Naive thymus-derived CD8-positive, alpha-beta T cell (primary cell): ENCODE results near the gene PHKA2. TPM values are rescaled to one million over a fixed set of nuclear protein-coding genes. Genes with fewer than 3 reads are reported as not detected.
"Not testable (repeated sequence)": the region's sequence is repeated elsewhere in the genome, so short reads cannot be mapped to it uniquely, and the experiment has no call there.

Experiments
- ATAC-seq, 2 donors: fragments of 150-1000 bp; cut with Tn5 transposase in 1 of 2; sonication (Bioruptor Pico), chemical (Tn5 transposase) in 1 of 2; 1 replicate in 1 of 2; 2 replicates in 1 of 2; pipeline ENCODE4 v1.10.0; 2021; ENCODE audit warnings: mild to moderate bottlenecking in 2 of 2, moderate library complexity in 2 of 2
- POLR2A ChIA-PET: fragments of 350-600 bp; sonication (Branson Sonifier 250); formaldehyde crosslinking; loops from one replicate; lab custom pipeline; 2021; ENCODE audit warnings: antibody characterized with exemption; lab: Charles Lee
- DNase-seq, 10 donors: peaks; one replicate each; pipeline versions ENCODE4 v3.0.0 to v3.0.0-alpha.2; 2020 to 2022
- H3K27ac Mint-ChIP-seq, 10 donors: one replicate each; pipeline ENCODE4 v1.8.0; 2020 to 2022; ENCODE audit warnings: mild to moderate bottlenecking in 10 of 10, mixed read lengths in 10 of 10, moderate library complexity in 4 of 10, inconsistent platforms in 1 of 10
- H3K27me3 Mint-ChIP-seq, 5 donors: one replicate each; pipeline ENCODE4 v1.8.0; 2021 to 2022; ENCODE audit warnings: mixed read lengths in 5 of 5
- H3K36me3 Mint-ChIP-seq, 3 donors: one replicate each; pipeline ENCODE4 v1.8.0; 2020 to 2022; ENCODE audit warnings: mixed read lengths in 3 of 3, mild to moderate bottlenecking in 2 of 3, inconsistent platforms in 1 of 3
- H3K4me1 Mint-ChIP-seq, 4 donors: one replicate each; pipeline ENCODE4 v1.8.0; 2021 to 2022; ENCODE audit warnings: mixed read lengths in 4 of 4
- H3K4me3 Mint-ChIP-seq, 10 donors: one replicate each; pipeline ENCODE4 v1.8.0; 2020 to 2022; ENCODE audit warnings: mild to moderate bottlenecking in 10 of 10, mixed read lengths in 10 of 10, moderate library complexity in 6 of 10, inconsistent platforms in 1 of 10
- H3K9me3 Mint-ChIP-seq, 9 donors: one replicate each; pipeline ENCODE4 v1.8.0; 2020 to 2022; ENCODE audit warnings: mixed read lengths in 9 of 9, mild to moderate bottlenecking in 3 of 9, inconsistent platforms in 1 of 9, moderate library complexity in 1 of 9
- polyA plus RNA-seq, 3 donors: library from polyadenylated mRNA; unstranded; fragments of 300-500 nt; fragmentation: Illumina TruSeq; gene quantifications; one replicate each; pipeline ENCODE4 v1.2.3, GENCODE V29; 2021
- total RNA-seq, 8 experiments: library from RNA in 2 of 8; stranded (reverse) in 2 of 8; gene quantifications; one replicate each; pipeline ENCODE4 v1.2.3 and lab custom pipeline; 2021 to 2026

PHKA2 gene, protein sequence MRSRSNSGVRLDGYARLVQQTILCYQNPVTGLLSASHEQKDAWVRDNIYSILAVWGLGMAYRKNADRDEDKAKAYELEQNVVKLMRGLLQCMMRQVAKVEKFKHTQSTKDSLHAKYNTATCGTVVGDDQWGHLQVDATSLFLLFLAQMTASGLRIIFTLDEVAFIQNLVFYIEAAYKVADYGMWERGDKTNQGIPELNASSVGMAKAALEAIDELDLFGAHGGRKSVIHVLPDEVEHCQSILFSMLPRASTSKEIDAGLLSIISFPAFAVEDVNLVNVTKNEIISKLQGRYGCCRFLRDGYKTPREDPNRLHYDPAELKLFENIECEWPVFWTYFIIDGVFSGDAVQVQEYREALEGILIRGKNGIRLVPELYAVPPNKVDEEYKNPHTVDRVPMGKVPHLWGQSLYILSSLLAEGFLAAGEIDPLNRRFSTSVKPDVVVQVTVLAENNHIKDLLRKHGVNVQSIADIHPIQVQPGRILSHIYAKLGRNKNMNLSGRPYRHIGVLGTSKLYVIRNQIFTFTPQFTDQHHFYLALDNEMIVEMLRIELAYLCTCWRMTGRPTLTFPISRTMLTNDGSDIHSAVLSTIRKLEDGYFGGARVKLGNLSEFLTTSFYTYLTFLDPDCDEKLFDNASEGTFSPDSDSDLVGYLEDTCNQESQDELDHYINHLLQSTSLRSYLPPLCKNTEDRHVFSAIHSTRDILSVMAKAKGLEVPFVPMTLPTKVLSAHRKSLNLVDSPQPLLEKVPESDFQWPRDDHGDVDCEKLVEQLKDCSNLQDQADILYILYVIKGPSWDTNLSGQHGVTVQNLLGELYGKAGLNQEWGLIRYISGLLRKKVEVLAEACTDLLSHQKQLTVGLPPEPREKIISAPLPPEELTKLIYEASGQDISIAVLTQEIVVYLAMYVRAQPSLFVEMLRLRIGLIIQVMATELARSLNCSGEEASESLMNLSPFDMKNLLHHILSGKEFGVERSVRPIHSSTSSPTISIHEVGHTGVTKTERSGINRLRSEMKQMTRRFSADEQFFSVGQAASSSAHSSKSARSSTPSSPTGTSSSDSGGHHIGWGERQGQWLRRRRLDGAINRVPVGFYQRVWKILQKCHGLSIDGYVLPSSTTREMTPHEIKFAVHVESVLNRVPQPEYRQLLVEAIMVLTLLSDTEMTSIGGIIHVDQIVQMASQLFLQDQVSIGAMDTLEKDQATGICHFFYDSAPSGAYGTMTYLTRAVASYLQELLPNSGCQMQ
- 10 to 100 TPM; 45.7 to 53.0 TPM for total RNA-seq
- polyA plus RNA-seq = 1 to 10 TPM; 6.5 to 9.2 (median 7.9) TPM
- total RNA-seq (lab: John Stamatoyannopoulos, UW) = 41.5 to 76.8 (median 68.6) reads per million in 6 experiments

DNA sequence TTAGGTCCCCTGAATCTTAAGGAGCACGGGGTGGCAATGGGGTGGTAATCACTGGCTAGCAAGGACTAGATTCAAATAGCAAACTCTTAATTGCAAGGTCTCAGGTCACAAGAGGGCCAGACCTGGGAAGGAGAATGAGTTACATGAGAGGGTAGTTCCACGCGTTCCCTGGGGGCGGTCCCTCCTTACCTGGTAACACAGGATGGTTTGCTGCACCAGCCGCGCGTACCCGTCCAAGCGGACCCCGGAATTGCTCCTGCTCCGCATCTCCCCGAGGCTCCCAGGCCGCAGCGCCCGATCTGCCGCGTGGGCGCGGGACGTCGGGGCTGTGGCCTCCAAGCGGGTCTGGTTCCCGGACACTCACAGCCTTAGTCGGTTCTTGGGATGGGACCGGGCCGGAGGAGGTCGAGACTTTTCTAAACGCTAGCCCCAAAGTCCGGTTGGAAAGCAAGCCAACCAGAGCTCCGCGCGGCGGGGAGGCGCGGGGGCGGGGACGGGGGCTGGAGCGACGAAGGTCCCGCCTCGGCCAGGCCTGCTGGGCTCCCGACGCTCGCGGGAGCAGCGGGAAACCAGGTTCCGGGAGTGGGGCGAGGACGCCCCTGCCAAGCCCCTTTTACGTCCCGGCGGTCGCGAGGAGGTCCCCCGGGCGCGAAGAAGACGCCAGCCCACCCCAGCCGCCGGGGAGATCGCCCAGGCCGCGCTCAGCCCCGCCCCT lies at the start of gene PHKA2:
Gene PHKA2 (minus strand): TSS at position 449 of the 715 bp plus-strand sequence. CDS start 182 bp downstream, at position 267.
- peak; percentile 13 to 40 for ATAC-seq
- POLR2A ChIA-PET = interaction anchor here (0.5 to 2.0 kb wide), 3 partner anchors 42 to 307 kb away, joined by 3 to 10 read pairs (median 3); no protein-coding TSS in a partner anchor
- Mint-ChIP-seq H3K4me1 (peaks cover 4 to 32% (median 27%) of the 10 kb centered on the region in 4 donors), H3K36me3 (peaks cover 0 to 5% (median 0%) of the 10 kb centered on the region in 3 donors), H3K4me3 (peak within 1 kb of the TSS; percentile 82 to 91 (median 87)), H3K9me3 (peaks cover 0 to 5% (median 0%) of the 10 kb centered on the region in 9 donors), H3K27ac (peak within 1 kb of the TSS; percentile 75 to 97 (median 96)), H3K27me3 (no peaks in the 10 kb centered on the region)
- DNase-seq = peak in 6 of 10 donors; percentile 0 to 63 (median 14)

DNA sequence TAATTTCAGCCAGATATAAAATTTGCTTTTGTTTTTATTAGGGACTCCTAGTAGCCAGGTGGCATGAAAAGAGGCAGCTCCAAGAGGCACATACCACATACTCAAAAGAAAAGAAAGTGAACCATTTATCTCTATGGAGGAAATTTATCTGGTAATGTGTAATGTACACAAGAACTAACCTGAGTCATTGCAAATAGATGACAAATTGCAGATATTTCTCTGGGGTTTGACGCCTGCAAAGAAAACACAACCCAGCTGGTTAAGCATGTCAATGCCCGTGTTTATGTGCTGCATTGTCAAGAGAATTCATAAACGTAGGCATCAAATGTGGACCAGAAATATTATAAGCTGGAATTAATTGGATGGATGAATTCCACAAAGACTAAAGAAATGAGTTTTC lies 46.9 kb upstream of the PHKA2 start:
- H3K9me3 Mint-ChIP-seq = no peaks in the 10 kb centered on the region

DNA sequence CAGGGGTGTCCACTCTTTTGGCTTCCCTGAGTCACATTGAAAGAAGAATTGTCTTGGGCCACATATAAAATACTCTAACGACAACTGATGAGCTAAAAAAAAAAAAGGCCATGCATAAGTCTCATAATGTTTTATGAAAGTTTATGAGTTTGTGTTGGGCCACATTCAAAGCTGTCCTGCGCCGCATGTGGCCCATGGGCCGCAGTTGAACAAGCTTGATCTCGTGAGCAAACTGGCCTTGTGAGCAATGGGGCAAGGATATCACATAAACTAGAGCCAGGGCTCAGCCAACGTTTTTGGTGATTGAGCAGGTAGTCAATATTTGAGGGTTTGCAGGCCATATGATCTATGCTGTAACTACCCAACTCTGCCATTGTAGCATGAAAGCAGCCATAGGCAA lies 44.6 kb upstream of the PHKA2 start:
- DNase-seq = no peak
- no peaks in the 10 kb centered on the region for H3K4me1 Mint-ChIP-seq
- POLR2A ChIA-PET = no interaction called here
- H3K4me3 Mint-ChIP-seq = no peak overlapping the region
- peaks cover 0 to 2% (median 0%) of the 10 kb centered on the region in 5 donors for H3K27me3 Mint-ChIP-seq
- peaks cover 0 to 2% (median 0%) of the 10 kb centered on the region in 3 donors for H3K36me3 Mint-ChIP-seq
- H3K9me3 Mint-ChIP-seq = peaks cover 0 to 2% (median 0%) of the 10 kb centered on the region in 9 donors
- no peak overlapping the region for H3K27ac Mint-ChIP-seq
- ATAC-seq = no peak

More for the DNA sequence above, 46.9 kb upstream of the PHKA2 start:
- DNase-seq (no peak), ATAC-seq (no peak)
- peaks cover 0 to 2% (median 0%) of the 10 kb centered on the region in 5 donors for H3K27me3 Mint-ChIP-seq
- no peaks in the 10 kb centered on the region for H3K4me1 Mint-ChIP-seq
- POLR2A ChIA-PET = no interaction called here
- H3K36me3 Mint-ChIP-seq = peaks cover 0 to 3% (median 0%) of the 10 kb centered on the region in 3 donors
- H3K4me3 Mint-ChIP-seq = no peak overlapping the region
- no peak overlapping the region for H3K27ac Mint-ChIP-seq

DNA sequence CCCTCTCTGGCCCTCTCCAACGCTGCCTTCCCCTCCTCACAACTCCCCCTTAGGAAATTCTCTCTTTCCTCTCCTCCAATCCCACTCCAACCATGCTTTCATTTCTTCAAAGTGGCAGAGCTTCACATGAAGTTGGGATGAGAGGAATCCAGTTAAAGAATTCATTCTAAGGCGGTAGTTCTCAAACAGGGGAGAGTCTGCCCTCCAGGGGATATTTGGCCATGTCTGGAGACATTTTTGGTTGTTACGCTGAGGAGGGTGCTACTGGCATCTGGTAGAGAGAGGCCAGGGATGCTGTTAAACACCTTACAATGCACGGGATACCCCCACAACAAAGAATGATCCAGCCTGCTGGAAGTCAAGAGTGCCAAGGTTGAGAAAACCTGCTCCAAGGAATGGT lies 40.5 kb upstream of the PHKA2 start:
- Mint-ChIP-seq H3K27me3 (no peaks in the 10 kb centered on the region), H3K4me3 (no peak overlapping the region), H3K27ac (no peak overlapping the region), H3K9me3 (peaks cover 0 to 2% (median 0%) of the 10 kb centered on the region in 9 donors), H3K4me1 (no peaks in the 10 kb centered on the region), H3K36me3 (no peaks in the 10 kb centered on the region)
- POLR2A ChIA-PET = no interaction called here
- ATAC-seq (no peak), DNase-seq (no peak)

DNA sequence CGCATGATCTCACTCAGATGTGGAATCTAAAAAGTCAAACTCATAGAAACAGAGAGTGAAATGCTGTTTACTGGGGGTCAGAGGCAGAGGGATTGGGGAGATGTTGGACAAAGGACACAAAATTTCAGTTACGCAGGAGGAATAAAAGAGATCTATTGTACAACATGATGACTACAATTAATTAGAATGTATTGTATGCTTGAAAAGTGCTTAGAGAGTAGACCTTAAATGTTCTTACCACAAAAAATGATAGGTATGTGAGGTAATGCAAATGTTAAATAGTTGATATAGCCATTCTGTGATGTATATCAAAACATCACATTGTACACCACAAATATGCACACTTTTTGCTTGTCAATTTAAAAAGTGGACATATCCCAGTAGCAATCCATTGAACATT lies 36.1 kb upstream of the PHKA2 start:
- POLR2A ChIA-PET = no interaction called here
- peaks cover 0 to 2% (median 0%) of the 10 kb centered on the region in 9 donors for H3K9me3 Mint-ChIP-seq
- H3K4me1 Mint-ChIP-seq = no peaks in the 10 kb centered on the region
- H3K4me3 Mint-ChIP-seq = no peak overlapping the region
- no peaks in the 10 kb centered on the region for H3K36me3 Mint-ChIP-seq
- H3K27me3 Mint-ChIP-seq = no peaks in the 10 kb centered on the region
- ATAC-seq (no peak), DNase-seq (no peak)
- no peak overlapping the region for H3K27ac Mint-ChIP-seq

DNA sequence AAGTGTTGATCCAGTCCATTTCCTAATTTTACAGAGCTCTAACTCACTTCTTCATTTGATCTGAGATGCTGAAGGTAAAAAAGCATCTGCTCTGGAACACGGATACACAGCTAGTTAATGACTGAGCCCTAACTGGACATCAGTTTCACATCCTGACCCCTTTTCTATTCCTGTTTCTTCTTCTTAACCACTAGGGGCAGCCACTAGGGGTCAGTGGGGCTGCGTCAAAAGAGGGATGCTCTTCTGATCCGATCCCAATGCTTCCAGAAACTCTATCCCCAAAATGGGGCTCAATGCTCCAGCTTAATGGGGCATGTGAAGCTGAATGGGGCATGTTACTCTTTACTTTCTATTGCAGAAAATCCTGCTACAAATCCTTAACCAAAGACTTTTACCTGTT lies 33.4 kb upstream of the PHKA2 start:
- peaks cover 0 to 2% (median 0%) of the 10 kb centered on the region in 3 donors for H3K36me3 Mint-ChIP-seq

DNA sequence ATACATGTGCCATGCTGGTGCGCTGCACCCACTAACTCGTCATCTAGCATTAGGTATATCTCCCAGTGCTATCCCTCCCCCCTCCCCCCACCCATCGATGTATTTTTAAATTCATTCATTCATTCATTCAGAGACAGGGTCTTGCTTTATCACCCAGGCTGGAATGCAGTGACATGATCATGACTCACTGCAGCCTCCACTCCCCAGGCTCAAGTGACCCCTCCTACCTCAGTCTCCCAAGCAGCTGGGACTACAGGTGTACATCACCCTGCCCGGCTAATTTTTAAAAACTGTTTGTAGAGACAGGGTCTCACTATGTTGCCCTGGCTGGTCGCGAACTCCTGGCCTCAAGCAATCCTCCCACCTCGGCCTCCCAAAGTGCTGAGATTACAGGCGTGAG lies 32.7 kb upstream of the PHKA2 start:
- POLR2A ChIA-PET, H3K36me3 Mint-ChIP-seq, ATAC-seq, H3K27ac Mint-ChIP-seq, DNase-seq, H3K4me1 Mint-ChIP-seq, H3K9me3 Mint-ChIP-seq, H3K4me3 Mint-ChIP-seq, H3K27me3 Mint-ChIP-seq: not testable (repeated sequence)

More for the DNA sequence above, 33.4 kb upstream of the PHKA2 start:
- H3K27ac Mint-ChIP-seq = no peak overlapping the region
- H3K4me1 Mint-ChIP-seq = no peaks in the 10 kb centered on the region
- POLR2A ChIA-PET = no interaction called here
- no peaks in the 10 kb centered on the region for H3K27me3 Mint-ChIP-seq
- DNase-seq (no peak), ATAC-seq (no peak)
- no peaks in the 10 kb centered on the region for H3K9me3 Mint-ChIP-seq
- H3K4me3 Mint-ChIP-seq = no peak overlapping the region

DNA sequence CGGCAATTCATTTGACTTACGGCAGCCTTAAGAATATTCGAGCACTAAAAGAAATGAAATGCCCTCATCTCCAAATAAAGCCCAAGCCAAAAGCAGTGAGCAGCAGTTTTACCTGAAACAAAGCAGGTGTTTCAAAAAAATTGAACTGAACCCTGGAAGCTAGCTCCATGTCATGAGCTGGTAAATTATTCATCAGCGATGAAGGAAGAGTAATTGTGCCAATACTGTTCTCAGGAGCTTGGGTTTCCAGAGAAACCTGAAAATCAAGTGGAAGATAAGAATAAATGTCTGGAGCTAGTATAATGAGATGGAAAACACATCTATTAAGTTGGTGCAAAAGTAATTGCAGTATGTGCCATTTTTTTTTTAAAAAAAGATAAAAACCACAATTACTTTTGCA lies 24.0 kb upstream of the PHKA2 start:
- Mint-ChIP-seq H3K27ac (no peak overlapping the region), H3K36me3 (peaks cover 0 to 6% (median under 1%) of the 10 kb centered on the region in 3 donors), H3K27me3 (no peaks in the 10 kb centered on the region), H3K9me3 (no peaks in the 10 kb centered on the region), H3K4me3 (no peak overlapping the region), H3K4me1 (no peaks in the 10 kb centered on the region)
- DNase-seq = no peak
- POLR2A ChIA-PET = no interaction called here
- no peak for ATAC-seq

DNA sequence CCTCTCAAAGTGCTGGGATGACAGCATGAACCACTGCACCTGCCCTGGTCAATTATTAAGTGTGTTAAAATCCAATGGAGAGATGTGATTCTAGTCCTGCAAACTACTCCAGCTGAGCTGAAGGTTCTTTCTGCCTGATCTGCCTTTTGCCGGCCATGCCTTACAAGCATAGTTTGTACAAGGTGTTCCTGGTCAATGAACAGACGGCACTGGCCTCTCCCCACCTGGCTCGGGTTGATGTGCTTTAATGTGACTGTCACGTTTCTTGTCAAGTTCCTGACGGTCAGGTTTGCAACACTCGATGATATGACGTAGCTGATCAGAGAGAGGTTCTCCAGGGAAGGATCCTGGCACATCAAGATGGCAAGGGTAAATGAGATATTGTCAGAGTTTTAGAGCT lies 23.1 kb upstream of the PHKA2 start:
- Mint-ChIP-seq H3K27me3 (no peaks in the 10 kb centered on the region), H3K9me3 (no peaks in the 10 kb centered on the region), H3K4me1 (no peaks in the 10 kb centered on the region), H3K4me3 (no peak overlapping the region), H3K36me3 (peaks cover 0 to 6% (median 0%) of the 10 kb centered on the region in 3 donors), H3K27ac (no peak overlapping the region)
- DNase-seq (no peak), ATAC-seq (no peak)
- POLR2A ChIA-PET = interaction anchor here (0.6 kb wide), 1 partner anchor 46 kb away, joined by 5 read pairs; no protein-coding TSS in a partner anchor

DNA sequence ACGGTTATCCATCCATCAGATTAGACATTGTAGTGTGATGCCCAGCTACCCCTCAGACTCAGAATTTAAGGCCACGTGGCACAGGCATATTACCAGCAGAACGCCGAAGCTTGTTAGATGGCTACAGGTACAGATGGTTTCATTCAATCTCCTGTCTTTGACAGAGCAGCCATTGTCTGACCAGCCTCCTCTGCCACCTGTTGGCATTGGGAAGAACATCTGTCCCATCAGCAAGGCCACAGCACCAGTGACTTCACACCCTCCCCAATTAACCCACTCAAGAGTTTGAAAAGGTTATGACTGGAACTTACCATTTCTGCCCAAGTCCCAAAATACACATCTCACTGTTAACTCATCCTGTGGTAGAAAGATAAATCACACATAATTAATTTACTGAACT lies 22.0 kb upstream of the PHKA2 start:
- Mint-ChIP-seq H3K4me1 (no peaks in the 10 kb centered on the region), H3K4me3 (no peak overlapping the region), H3K27ac (no peak overlapping the region), H3K9me3 (no peaks in the 10 kb centered on the region), H3K36me3 (peaks cover 0 to 6% (median 0%) of the 10 kb centered on the region in 3 donors), H3K27me3 (no peaks in the 10 kb centered on the region)
- ATAC-seq = no peak
- no peak for DNase-seq
- POLR2A ChIA-PET = interaction anchor here (0.7 kb wide), 1 partner anchor 456 kb away, joined by 4 read pairs; no protein-coding TSS in a partner anchor

DNA sequence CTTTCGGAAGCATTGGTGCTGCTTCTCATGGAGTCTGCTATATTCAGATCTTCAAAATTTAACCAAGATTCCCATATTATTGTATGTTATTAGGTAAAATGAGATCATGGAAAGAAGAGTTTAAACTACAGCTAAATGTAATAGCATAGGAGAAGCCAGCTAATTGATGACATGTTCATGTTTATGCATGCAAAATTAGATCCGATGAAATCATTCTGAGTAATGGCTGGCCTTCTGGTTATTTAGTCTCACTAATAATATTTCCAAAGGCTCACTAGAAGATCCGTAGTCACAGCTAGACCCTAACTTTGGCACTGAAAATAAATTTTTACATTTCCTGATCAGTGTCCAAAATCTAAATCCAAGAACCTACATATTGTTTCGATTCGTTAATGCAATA lies 19.8 kb upstream of the PHKA2 start:
- no peaks in the 10 kb centered on the region for H3K4me1 Mint-ChIP-seq

More for the DNA sequence above, 19.8 kb upstream of the PHKA2 start:
- no peak overlapping the region for H3K27ac Mint-ChIP-seq
- POLR2A ChIA-PET = no interaction called here
- no peak overlapping the region for H3K4me3 Mint-ChIP-seq
- ATAC-seq = no peak
- H3K9me3 Mint-ChIP-seq = no peaks in the 10 kb centered on the region
- H3K27me3 Mint-ChIP-seq = no peaks in the 10 kb centered on the region
- H3K36me3 Mint-ChIP-seq = no peaks in the 10 kb centered on the region
- no peak for DNase-seq
